Tibial nerve (tissue), 4 donors: ENCODE results near the gene SMAP1. TPM values are rescaled to one million over a fixed set of nuclear protein-coding genes. Genes with fewer than 3 reads are reported as not detected.

Source experiments
- DNase-seq, 2 donors: peaks; one replicate each; pipeline ENCODE4 v3.0.0-alpha.2; 2019; ENCODE audit warnings: low spot score in 2 of 2
- H3K27ac ChIP-seq, 4 donors: fragments of 200-600 bp; sonication (generic) in 3 of 4; one replicate each; pipeline ENCODE4 v1.5.1; 2017 to 2019; ENCODE audit warnings: mild to moderate bottlenecking in 1 of 4
- H3K27me3 ChIP-seq, 2 donors: fragments of 200-600 bp; sonication (generic) in 1 of 2; one replicate each; pipeline versions ENCODE4 v1.5.1 to v1.6.0; 2017 to 2019
- H3K36me3 ChIP-seq, 3 donors: fragments of 200-600 bp; sonication (generic); one replicate each; pipeline ENCODE4 v1.5.1; 2018 to 2019
- H3K4me1 ChIP-seq, 4 donors: fragments of 200-600 bp; sonication (generic) in 3 of 4; one replicate each; pipeline ENCODE4 v1.5.1; 2017 to 2019
- H3K4me3 ChIP-seq, 4 donors: fragments of 200-600 bp; sonication (generic) in 3 of 4; one replicate each; pipeline ENCODE4 v1.5.1; 2017 to 2019; ENCODE audit warnings: mild to moderate bottlenecking in 1 of 4, moderate library complexity in 1 of 4
- H3K9me3 ChIP-seq, 4 donors: fragments of 200-600 bp; sonication (generic) in 3 of 4; one replicate each; pipeline ENCODE4 v1.5.1; 2017 to 2019
- EP300 ChIP-seq, 2 donors: sonication (generic); formaldehyde crosslinking; IDR thresholded peaks; one replicate each; pipeline ENCODE4 v1.6.1; 2017; ENCODE audit warnings: antibody characterized with exemption in 2 of 2, mild to moderate bottlenecking in 1 of 2
- POLR2A ChIP-seq, 2 donors: fragments of 450-650 bp; IDR thresholded peaks; one replicate each; pipeline ENCODE4 v1.6.1; 2017; ENCODE audit warnings: antibody characterized with exemption in 2 of 2, mild to moderate bottlenecking in 2 of 2, moderate library complexity in 2 of 2
- WGBS, 2 donors: methylation state at CpG; one replicate each; pipeline ENCODE4 v1.1.5; 2018; 5-methylcytosine and 5-hydroxymethylcytosine counted together
- total RNA-seq, 4 donors: library from RNA; depleted of rRNA; stranded (reverse); fragments of >200 nt; gene quantifications; one replicate each; pipeline ENCODE4 v1.1.0, GENCODE V29; 2016
- TF ChIP-seq, protein P1 (sequence below), 5 experiments: fragments of 200-600 bp in 3 of 5; fragments of 450-650 bp in 2 of 5; sonication (generic) in 3 of 5; IDR thresholded peaks; one replicate each; pipeline ENCODE4 v1.5.1; 2016 to 2019; ENCODE audit warnings: antibody characterized with exemption in 5 of 5, mild to moderate bottlenecking in 3 of 5, moderate library complexity in 2 of 5

SMAP1 gene
- total RNA-seq, 4 donors from 2014 or later = 18.0 to 21.6 (median 20.2) TPM

- no peak overlapping the region for H3K4me3 ChIP-seq
- H3K36me3 ChIP-seq = no peaks in the 10 kb centered on the region
- peaks cover 0 to 4% (median 0%) of the 10 kb centered on the region in 4 donors for H3K9me3 ChIP-seq
- no peak for TF ChIP-seq POLR2A (IDR thresholded peaks at IDR 0.05)
- TF ChIP-seq, protein P1, sequence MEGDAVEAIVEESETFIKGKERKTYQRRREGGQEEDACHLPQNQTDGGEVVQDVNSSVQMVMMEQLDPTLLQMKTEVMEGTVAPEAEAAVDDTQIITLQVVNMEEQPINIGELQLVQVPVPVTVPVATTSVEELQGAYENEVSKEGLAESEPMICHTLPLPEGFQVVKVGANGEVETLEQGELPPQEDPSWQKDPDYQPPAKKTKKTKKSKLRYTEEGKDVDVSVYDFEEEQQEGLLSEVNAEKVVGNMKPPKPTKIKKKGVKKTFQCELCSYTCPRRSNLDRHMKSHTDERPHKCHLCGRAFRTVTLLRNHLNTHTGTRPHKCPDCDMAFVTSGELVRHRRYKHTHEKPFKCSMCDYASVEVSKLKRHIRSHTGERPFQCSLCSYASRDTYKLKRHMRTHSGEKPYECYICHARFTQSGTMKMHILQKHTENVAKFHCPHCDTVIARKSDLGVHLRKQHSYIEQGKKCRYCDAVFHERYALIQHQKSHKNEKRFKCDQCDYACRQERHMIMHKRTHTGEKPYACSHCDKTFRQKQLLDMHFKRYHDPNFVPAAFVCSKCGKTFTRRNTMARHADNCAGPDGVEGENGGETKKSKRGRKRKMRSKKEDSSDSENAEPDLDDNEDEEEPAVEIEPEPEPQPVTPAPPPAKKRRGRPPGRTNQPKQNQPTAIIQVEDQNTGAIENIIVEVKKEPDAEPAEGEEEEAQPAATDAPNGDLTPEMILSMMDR (IDR thresholded peaks at IDR 0.05) = no peak
- no peak for TF ChIP-seq EP300 (IDR thresholded peaks at IDR 0.05)
- no peak for DNase-seq
- WGBS, 2 donors = 85 to 93% methylated on average over 3 of the region's 3 CpGs
- H3K27me3 ChIP-seq = no peaks in the 10 kb centered on the region
- H3K27ac ChIP-seq = no peak overlapping the region
- peaks cover 0 to 19% (median 2%) of the 10 kb centered on the region in 4 donors for H3K4me1 ChIP-seq
These were observed 8.1 kb downstream of the SMAP1 start for GRCh38 chr6:70675822-70676221.

- peaks cover 0 to 4% (median 0%) of the 10 kb centered on the region in 4 donors for H3K9me3 ChIP-seq
- no peaks in the 10 kb centered on the region for H3K36me3 ChIP-seq
- DNase-seq = no peak
- no peaks in the 10 kb centered on the region for H3K27me3 ChIP-seq
- TF ChIP-seq POLR2A (IDR thresholded peaks at IDR 0.05) (no peak), EP300 (IDR thresholded peaks at IDR 0.05) (no peak)
- TF ChIP-seq, protein P1 (IDR thresholded peaks at IDR 0.05) = no peak
- 97 to 99% methylated on average over 3 of the region's 3 CpGs for WGBS, 2 donors
- H3K4me3 ChIP-seq = no peak overlapping the region
- no peak overlapping the region for H3K27ac ChIP-seq
- peaks cover 0 to 19% (median 2%) of the 10 kb centered on the region in 4 donors for H3K4me1 ChIP-seq
These were observed 9.1 kb downstream of the SMAP1 start for GRCh38 chr6:70676821-70677220.

DNA sequence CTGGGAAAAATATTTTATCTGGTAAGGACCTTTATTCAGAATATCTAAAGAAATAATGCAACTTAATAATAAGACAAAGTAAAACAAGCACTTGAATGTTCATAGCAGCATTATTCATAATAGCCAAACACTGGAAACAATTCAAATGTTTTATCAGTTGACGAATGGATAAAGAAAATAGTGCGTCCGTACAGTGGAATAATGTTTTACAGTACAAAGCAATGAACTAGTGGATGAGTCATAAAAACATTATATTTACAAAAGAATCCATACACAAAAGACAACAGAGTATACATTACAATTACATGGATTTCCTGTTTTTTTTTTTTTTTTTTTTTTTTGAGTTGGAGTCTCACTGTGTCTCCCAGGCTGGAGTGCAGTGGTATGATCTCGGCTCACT, 12.7 kb downstream of the SMAP1 start:
- 60 to 69% methylated on average over 4 of the region's 4 CpGs for WGBS, 2 donors
- Histone ChIP-seq H3K36me3 (no peaks in the 10 kb centered on the region), H3K4me1 (peaks cover 0 to 11% (median 5%) of the 10 kb centered on the region in 4 donors), H3K27ac (no peak overlapping the region), H3K4me3 (no peak overlapping the region), H3K27me3 (no peaks in the 10 kb centered on the region), H3K9me3 (peaks cover 0 to 4% (median 0%) of the 10 kb centered on the region in 4 donors)
- TF ChIP-seq EP300 (IDR thresholded peaks at IDR 0.05) = no peak
- TF ChIP-seq, protein P1 (IDR thresholded peaks at IDR 0.05) = no peak
- TF ChIP-seq POLR2A (IDR thresholded peaks at IDR 0.05) = no peak
- DNase-seq = no peak

- 3 to 8% methylated on average over 1 of the region's 1 CpG for WGBS, 2 donors
- Histone ChIP-seq H3K4me3 (no peak overlapping the region), H3K27me3 (no peaks in the 10 kb centered on the region), H3K36me3 (no peaks in the 10 kb centered on the region), H3K9me3 (no peaks in the 10 kb centered on the region), H3K27ac (no peak overlapping the region), H3K4me1 (peaks cover 0 to 29% (median 10%) of the 10 kb centered on the region in 4 donors)
- TF ChIP-seq EP300 (IDR thresholded peaks at IDR 0.05) = no peak
- no peak for TF ChIP-seq POLR2A (IDR thresholded peaks at IDR 0.05)
- TF ChIP-seq, protein P1 (IDR thresholded peaks at IDR 0.05) = no peak
- no peak for DNase-seq
These were observed 17.3 kb downstream of the SMAP1 start for GRCh38 chr6:70684794-70685493.

- H3K9me3 ChIP-seq = peaks cover 0 to under 1% (median 0%) of the 10 kb centered on the region in 4 donors
- 54 to 57% methylated on average over 4 of the region's 4 CpGs for WGBS, 2 donors
- no peaks in the 10 kb centered on the region for H3K27me3 ChIP-seq
- no peak overlapping the region for H3K4me3 ChIP-seq
- TF ChIP-seq, protein P1 (IDR thresholded peaks at IDR 0.05) = no peak
- TF ChIP-seq EP300 (IDR thresholded peaks at IDR 0.05) (no peak), POLR2A (IDR thresholded peaks at IDR 0.05) (no peak)
- DNase-seq = no peak
- H3K27ac ChIP-seq = no peak overlapping the region
- H3K36me3 ChIP-seq = no peaks in the 10 kb centered on the region
- H3K4me1 ChIP-seq = peaks cover 0 to 29% (median 10%) of the 10 kb centered on the region in 4 donors
These were observed 18.0 kb downstream of the SMAP1 start for GRCh38 chr6:70685494-70686180.
